ENCODE measurements around the gene CAPG. TPM values are rescaled to one million over a fixed set of nuclear protein-coding genes. Genes with fewer than 3 reads are reported as not detected.

CAPG gene
- total RNA-seq, 1 donor from 2014 or later: 32.6 TPM

DNA sequence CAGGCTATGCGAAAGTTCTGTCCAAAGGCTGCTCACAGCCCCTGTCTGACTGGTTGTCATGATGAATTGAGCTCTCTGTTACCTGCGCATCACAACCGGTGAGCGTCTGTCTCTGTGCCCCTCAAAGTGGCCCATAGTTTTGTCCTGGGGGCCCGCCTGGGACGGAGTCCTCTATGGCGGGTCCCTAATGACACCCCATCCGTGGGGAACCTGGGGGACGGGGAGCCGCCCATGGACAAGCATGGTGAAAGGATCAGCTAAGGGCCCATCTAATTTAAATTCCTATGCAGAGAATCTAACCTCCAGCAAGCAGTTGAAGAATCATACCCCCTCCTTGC, 55.1 kb downstream of the CAPG start:
- DNase-seq (ENCODE audit: low read depth, low spot score): no peak

DNA sequence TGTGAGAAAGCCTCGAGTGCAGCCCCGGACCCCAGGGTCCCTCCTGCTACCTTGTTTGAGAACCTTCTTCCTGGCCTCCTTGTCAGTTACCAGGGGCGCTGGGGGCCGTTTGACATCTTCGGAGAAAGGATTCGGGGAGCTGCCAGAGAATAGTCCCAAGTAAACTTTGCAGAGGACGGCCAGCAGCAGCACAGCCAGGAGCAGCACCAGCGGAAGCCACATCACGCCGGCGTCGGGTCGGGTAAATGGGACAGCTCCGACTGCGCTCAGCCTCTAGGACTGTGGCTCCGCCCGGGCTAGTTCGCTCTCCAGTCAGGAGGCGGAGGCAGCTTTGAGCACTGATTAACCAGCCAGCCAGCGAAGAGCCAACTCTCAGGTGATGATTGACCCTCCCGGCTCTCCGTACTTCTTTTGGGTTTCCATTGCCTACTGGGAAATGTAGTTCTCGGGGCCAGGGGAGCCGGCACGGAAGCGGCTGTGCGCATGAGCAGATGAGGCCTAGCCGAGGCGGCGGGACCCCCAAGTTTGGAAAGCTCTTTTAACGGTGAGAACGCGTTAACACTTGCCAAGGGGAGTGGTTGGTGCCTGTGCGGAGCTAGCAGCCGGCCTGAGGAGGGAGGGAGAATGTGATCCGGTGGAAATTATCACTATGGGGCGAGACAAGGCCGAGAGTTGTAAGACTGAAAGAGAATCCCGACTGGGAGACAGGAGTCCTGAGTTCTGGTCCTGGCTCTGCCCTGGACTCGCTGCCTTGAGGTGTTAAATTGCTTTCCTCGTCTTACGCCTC, 55.7 kb downstream of the CAPG start, which contains the start of the genes ELMOD3 and RETSAT:
TSS of gene ELMOD3 (plus strand) at position 484 of the 787 bp plus-strand sequence. CDS start 2,430 bp downstream, outside the sequence.
TSS of gene RETSAT (minus strand) at position 243 of the 787 bp plus-strand sequence. CDS start at position 222, 21 bp downstream.
- Mint-ChIP-seq H3K27ac (ENCODE audit: unreplicated experiment) (peak within 1 kb of the TSS; percentile 99), H3K9me3 (no peaks in the 10 kb centered on the region), H3K36me3 (ENCODE audit: low read depth) (peaks cover 7% of the 10 kb centered on the region), H3K4me1 (peaks cover 37% of the 10 kb centered on the region), H3K27me3 (ENCODE audit: low read depth) (no peaks in the 10 kb centered on the region), H3K4me3 (peak within 1 kb of the TSS; percentile 99)
- TF ChIP-seq, protein P1, sequence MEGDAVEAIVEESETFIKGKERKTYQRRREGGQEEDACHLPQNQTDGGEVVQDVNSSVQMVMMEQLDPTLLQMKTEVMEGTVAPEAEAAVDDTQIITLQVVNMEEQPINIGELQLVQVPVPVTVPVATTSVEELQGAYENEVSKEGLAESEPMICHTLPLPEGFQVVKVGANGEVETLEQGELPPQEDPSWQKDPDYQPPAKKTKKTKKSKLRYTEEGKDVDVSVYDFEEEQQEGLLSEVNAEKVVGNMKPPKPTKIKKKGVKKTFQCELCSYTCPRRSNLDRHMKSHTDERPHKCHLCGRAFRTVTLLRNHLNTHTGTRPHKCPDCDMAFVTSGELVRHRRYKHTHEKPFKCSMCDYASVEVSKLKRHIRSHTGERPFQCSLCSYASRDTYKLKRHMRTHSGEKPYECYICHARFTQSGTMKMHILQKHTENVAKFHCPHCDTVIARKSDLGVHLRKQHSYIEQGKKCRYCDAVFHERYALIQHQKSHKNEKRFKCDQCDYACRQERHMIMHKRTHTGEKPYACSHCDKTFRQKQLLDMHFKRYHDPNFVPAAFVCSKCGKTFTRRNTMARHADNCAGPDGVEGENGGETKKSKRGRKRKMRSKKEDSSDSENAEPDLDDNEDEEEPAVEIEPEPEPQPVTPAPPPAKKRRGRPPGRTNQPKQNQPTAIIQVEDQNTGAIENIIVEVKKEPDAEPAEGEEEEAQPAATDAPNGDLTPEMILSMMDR (conservative IDR thresholded peaks at IDR 0.05): no peak
- peak; percentile 95 for DNase-seq (ENCODE audit: low read depth, low spot score)

More for the DNA sequence above, 55.1 kb downstream of the CAPG start:
- H3K4me3 Mint-ChIP-seq: peak overlapping the region; percentile 99
- no peaks in the 10 kb centered on the region for H3K27me3 Mint-ChIP-seq (ENCODE audit: low read depth)
- peaks cover 4% of the 10 kb centered on the region for H3K36me3 Mint-ChIP-seq (ENCODE audit: low read depth)
- no peaks in the 10 kb centered on the region for H3K9me3 Mint-ChIP-seq
- TF ChIP-seq, protein P1 (conservative IDR thresholded peaks at IDR 0.05): no peak
- peak overlapping the region; percentile 99 for H3K27ac Mint-ChIP-seq (ENCODE audit: unreplicated experiment)
- H3K4me1 Mint-ChIP-seq: peaks cover 37% of the 10 kb centered on the region

DNA sequence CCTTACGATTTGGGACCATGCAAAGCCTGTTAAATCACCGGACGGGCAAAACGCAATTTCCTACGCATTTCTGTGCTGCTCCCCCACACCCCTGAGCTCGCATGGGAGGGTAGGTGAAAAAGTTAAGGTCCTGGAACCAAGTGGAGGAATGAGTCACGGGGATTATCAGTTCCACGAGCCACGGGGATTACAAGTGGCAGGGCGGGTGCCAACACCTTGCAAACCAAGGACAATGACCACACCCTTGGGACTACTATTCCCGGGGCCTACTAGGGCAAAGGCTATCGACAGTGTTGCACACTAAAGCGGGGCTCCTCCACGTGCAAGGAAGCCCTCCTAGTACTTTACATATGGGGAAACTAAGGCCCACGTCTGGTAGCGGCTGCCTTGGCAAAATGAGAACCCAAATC, 56.3 kb downstream of the CAPG start:
- peak overlapping the region; percentile 99 for H3K4me3 Mint-ChIP-seq
- peaks cover 7% of the 10 kb centered on the region for H3K36me3 Mint-ChIP-seq (ENCODE audit: low read depth)
- H3K27ac Mint-ChIP-seq (ENCODE audit: unreplicated experiment): peak overlapping the region; percentile 93
- no peaks in the 10 kb centered on the region for H3K9me3 Mint-ChIP-seq
- no peaks in the 10 kb centered on the region for H3K27me3 Mint-ChIP-seq (ENCODE audit: low read depth)
- no peak for DNase-seq (ENCODE audit: low read depth, low spot score)
- TF ChIP-seq, protein P1 (conservative IDR thresholded peaks at IDR 0.05): no peak
- peaks cover 37% of the 10 kb centered on the region for H3K4me1 Mint-ChIP-seq

DNA sequence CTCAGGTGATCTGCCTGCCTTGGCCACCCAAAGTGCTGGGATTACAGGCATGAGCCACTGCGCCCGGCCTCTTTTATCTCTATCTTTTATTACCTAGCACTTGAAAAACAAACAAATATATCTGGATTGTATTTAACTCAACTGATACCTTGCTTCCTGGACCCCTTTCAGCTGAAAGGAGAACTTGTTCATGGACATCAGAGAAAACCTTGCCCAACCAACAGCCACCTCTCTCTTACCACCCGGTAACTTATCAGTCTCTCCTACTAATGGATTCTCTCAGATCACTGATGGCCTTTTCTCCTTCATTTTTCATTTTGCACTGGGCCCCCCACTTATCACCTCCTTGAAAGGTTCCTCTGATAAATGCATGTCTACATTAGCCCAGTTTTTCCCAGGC, 62.6 kb downstream of the CAPG start:
- H3K4me1 Mint-ChIP-seq: peaks cover under 1% of the 10 kb centered on the region
- TF ChIP-seq, protein P1 (conservative IDR thresholded peaks at IDR 0.05): no peak
- peaks cover 11% of the 10 kb centered on the region for H3K36me3 Mint-ChIP-seq (ENCODE audit: low read depth)
- H3K27ac Mint-ChIP-seq (ENCODE audit: unreplicated experiment): no peak overlapping the region
- H3K4me3 Mint-ChIP-seq: no peak overlapping the region
- DNase-seq (ENCODE audit: low read depth, low spot score): no peak
- no peaks in the 10 kb centered on the region for H3K9me3 Mint-ChIP-seq
- no peaks in the 10 kb centered on the region for H3K27me3 Mint-ChIP-seq (ENCODE audit: low read depth)

Other genes with a start within 250 kb of the CAPG start
- 52.6 and 54.8 TPM in 2 replicates for gene TGOLN2, start 82.4 kb downstream of the CAPG start, total RNA-seq
- 25.2 and 26.0 TPM in 2 replicates for gene RETSAT, start 55.8 kb downstream of the CAPG start, total RNA-seq
- 25.9 and 26.5 TPM in 2 replicates for gene ELMOD3, start 55.6 kb downstream of the CAPG start, total RNA-seq
- 0.34 and 1.2 TPM in 2 replicates for gene SH2D6, start 8.3 kb upstream of the CAPG start, total RNA-seq
- gene MAT2A, start 128.8 kb upstream of the CAPG start, total RNA-seq: 404 and 405 TPM in 2 replicates
- 43.4 and 43.7 TPM in 2 replicates for gene GGCX, start 151.1 kb upstream of the CAPG start, total RNA-seq
- gene VAMP8, start 167.2 kb upstream of the CAPG start, total RNA-seq: 1.1 and 2.1 TPM in 2 replicates
- 0.50 and 1.5 TPM in 2 replicates for gene VAMP5, start 174.1 kb upstream of the CAPG start, total RNA-seq
- gene RNF181, start 185.4 kb upstream of the CAPG start, total RNA-seq: 67.9 and 75.8 TPM in 2 replicates
- gene TMEM150A, start 192.3 kb upstream of the CAPG start, total RNA-seq: 20.9 and 22.2 TPM in 2 replicates
- 50.4 and 53.7 TPM in 2 replicates for gene C2orf68, start 201.7 kb upstream of the CAPG start, total RNA-seq
- gene USP39, start 205.8 kb upstream of the CAPG start, total RNA-seq: 93.3 and 98.3 TPM in 2 replicates